GM23338 (cell line): ENCODE measurements around the gene CFAP74. TPM values are rescaled to one million over a fixed set of nuclear protein-coding genes. Genes with fewer than 3 reads are reported as not detected.

Experiments
- ATAC-seq: fragments of 200-7000 bp; cut with Tn5 transposase; 3 replicates; pipeline ENCODE4 v1.9.1; 2020
- DNase-seq: peaks from one replicate; pipeline ENCODE4 v3.0.0-alpha.2; 2015; ENCODE audit warnings: low spot score
- H2AFZ ChIP-seq: fragments of 200-600 bp; sonication (generic); 2 replicates; pipeline ENCODE4 v1.8.0; 2016; ENCODE audit warnings: antibody characterized with exemption, mild to moderate bottlenecking, moderate library complexity
- H3F3A ChIP-seq: fragments of 200-600 bp; sonication (generic); replicated peaks from 2 replicates; pipeline ENCODE4 v1.8.0; 2017; ENCODE audit warnings: antibody characterized with exemption, mixed run types, low read depth
- H3K27ac ChIP-seq: fragments of 200-600 bp; sonication (generic); 2 replicates; pipeline ENCODE4 v1.6.1; 2016; ENCODE audit warnings: low read depth
- H3K27me3 ChIP-seq: fragments of 200-600 bp; sonication (generic); 2 replicates; pipeline ENCODE4 v1.8.0; 2016; ENCODE audit warnings: mild to moderate bottlenecking, mixed run types, moderate library complexity; ENCODE audit not compliant: insufficient read depth
- H3K36me3 ChIP-seq: fragments of 200-600 bp; sonication (generic); 2 replicates; pipeline ENCODE4 v1.8.0; 2016; ENCODE audit warnings: mild to moderate bottlenecking; ENCODE audit not compliant: insufficient read depth
- H3K4me1 ChIP-seq: fragments of 200-600 bp; sonication (generic); 2 replicates; pipeline ENCODE4 v1.8.0; 2016; ENCODE audit warnings: mild to moderate bottlenecking, moderate library complexity; ENCODE audit not compliant: insufficient read depth
- H3K4me2 ChIP-seq: fragments of 200-600 bp; sonication (generic); 2 replicates; pipeline ENCODE4 v1.7.1; 2017; ENCODE audit warnings: mixed run types
- H3K4me3 ChIP-seq: fragments of 200-600 bp; sonication (generic); 2 replicates; pipeline ENCODE4 v1.6.1; 2016; ENCODE audit warnings: mixed run types
- H3K79me2 ChIP-seq: fragments of 200-600 bp; sonication (generic); replicated peaks from 2 replicates; pipeline ENCODE4 v1.8.0; 2017; ENCODE audit warnings: mild to moderate bottlenecking; ENCODE audit not compliant: insufficient read depth
- H3K9me2 ChIP-seq: fragments of 200-600 bp; sonication (generic); 2 replicates; pipeline ENCODE4 v1.8.0; 2017; ENCODE audit not compliant: insufficient read depth
- H4K20me1 ChIP-seq: fragments of 200-600 bp; sonication (generic); replicated peaks from 2 replicates; pipeline ENCODE4 v1.8.0; 2017; ENCODE audit warnings: mild to moderate bottlenecking; ENCODE audit not compliant: insufficient read depth
- H3K27ac Mint-ChIP-seq: 2 replicates; pipeline ENCODE4 v1.8.0; 2020; ENCODE audit warnings: inconsistent platforms, mild to moderate bottlenecking, moderate library complexity, mixed read lengths
- H3K27me3 Mint-ChIP-seq: 3 replicates; pipeline ENCODE4 v1.8.0; 2022; ENCODE audit warnings: low read depth, mild to moderate bottlenecking, moderate library complexity, mixed read lengths, inconsistent platforms; ENCODE audit not compliant: insufficient read depth, poor library complexity
- H3K36me3 Mint-ChIP-seq: 3 replicates; pipeline ENCODE4 v1.8.0; 2021; ENCODE audit warnings: low read depth, mild to moderate bottlenecking, inconsistent platforms, moderate library complexity, mixed read lengths
- H3K4me1 Mint-ChIP-seq: 3 replicates; pipeline ENCODE4 v1.8.0; 2020; ENCODE audit warnings: mild to moderate bottlenecking, inconsistent platforms, mixed read lengths
- H3K4me3 Mint-ChIP-seq: 3 replicates; pipeline ENCODE4 v1.8.0; 2021; ENCODE audit warnings: moderate library complexity, mild to moderate bottlenecking, inconsistent platforms, mixed read lengths
- H3K9me3 Mint-ChIP-seq: 3 replicates; pipeline ENCODE4 v1.8.0; 2020; ENCODE audit warnings: moderate library complexity, mild to moderate bottlenecking, inconsistent platforms, mixed read lengths
- CREB1 ChIP-seq: fragments of 250-450 bp; sonication (Bioruptor Pico); IDR thresholded peaks from 2 replicates; pipeline ENCODE4 v1.5.0; 2020; ENCODE audit warnings: low read depth, mild to moderate bottlenecking, moderate library complexity
- CTCF ChIP-seq, 2 experiments: fragments of 200-600 bp in 1 of 2; sonication (generic) in 1 of 2; conservative IDR thresholded peaks; 2 replicates each; pipeline versions ENCODE4 v1.5.1 to v1.6.1; 2016 to 2017; ENCODE audit warnings: antibody characterized with exemption in 2 of 2, low read depth in 2 of 2, mild to moderate bottlenecking in 2 of 2, moderate library complexity in 1 of 2
- JUNB ChIP-seq: IDR thresholded peaks from one replicate; pipeline ENCODE4 v1.6.1; 2016; ENCODE audit warnings: antibody characterized with exemption; ENCODE audit not compliant: unreplicated experiment
- NANOG ChIP-seq: IDR thresholded peaks from 2 replicates; pipeline ENCODE4 v1.6.1; 2016; ENCODE audit warnings: antibody characterized with exemption, borderline replicate concordance
- POLR2AphosphoS5 ChIP-seq: IDR thresholded peaks from 2 replicates; pipeline ENCODE4 v1.6.1; 2016; ENCODE audit warnings: antibody characterized with exemption, low read depth
- STAT1 ChIP-seq: IDR thresholded peaks from one replicate; pipeline ENCODE4 v1.6.1; 2016; ENCODE audit warnings: antibody characterized with exemption; ENCODE audit not compliant: unreplicated experiment
- ZNF331 ChIP-seq: fragments of 250-450 bp; sonication (Bioruptor Pico); IDR thresholded peaks from 2 replicates; pipeline ENCODE4 v1.5.0; 2020; ENCODE audit warnings: low read depth, mild to moderate bottlenecking, moderate library complexity
- ZNF462 ChIP-seq: fragments of 250-450 bp; sonication (Bioruptor Pico); IDR thresholded peaks from 2 replicates; pipeline ENCODE4 v1.5.0; 2020; ENCODE audit warnings: mild to moderate bottlenecking, moderate library complexity
- polyA plus RNA-seq: library from polyadenylated mRNA; unstranded; fragments of >200 nt; fragmentation: Nextera tagmentation; extraction: Ambion mirVana; gene quantifications from 2 replicates; pipeline ENCODE4 v1.2.1, GENCODE V29; 2016
- total RNA-seq: library from RNA; depleted of rRNA; stranded (reverse); fragments of >200 nt; shearing (Covaris generic); gene quantifications from 2 replicates; pipeline ENCODE4 v1.2.3, GENCODE V29; 2014

CFAP74 gene
- total and polyA plus RNA-seq, 2 experiments from 2014 or later, result 0.21 TPM; not detected in 1

GRCh38 chr1:1964811-1965210, 38.8 kb downstream of the CFAP74 start (continued):
- TF ChIP-seq ZNF462 (no peak), CTCF (conservative IDR thresholded peaks at IDR 0.05; ENCODE audit: low read depth in 2 of 2) (no peak), POLR2AphosphoS5 (no peak), STAT1 (no peak), ZNF331 (CRISPR knock-in tag) (no peak), NANOG (no peak), JUNB (no peak)

GRCh38 chr1:1963570-1963969, 40.0 kb downstream of the CFAP74 start:
- peaks cover 15% of the 10 kb centered on the region for H3K27me3 Mint-ChIP-seq
- peaks cover 3% of the 10 kb centered on the region; the same call in 1 of the 3 replicates for H3K9me3 Mint-ChIP-seq
- no peaks in the 10 kb centered on the region for H3K79me2 ChIP-seq
- no peak overlapping the region for H3K4me3 ChIP-seq
- H4K20me1 ChIP-seq, result no peaks in the 10 kb centered on the region
- peaks cover 5% of the 10 kb centered on the region; the same call in 1 of the 2 replicates for H3K4me1 ChIP-seq
- H3K36me3 Mint-ChIP-seq, result no peaks in the 10 kb centered on the region; the same call in 2 of the 3 replicates
- no peak overlapping the region for H3K27ac Mint-ChIP-seq
- no peak overlapping the region for H3K27ac ChIP-seq
- no peaks in the 10 kb centered on the region for H3K36me3 ChIP-seq
- H3F3A ChIP-seq, result peaks cover 10% of the 10 kb centered on the region
- H2AFZ ChIP-seq, result no peak overlapping the region
- no peak overlapping the region for H3K4me2 ChIP-seq
- DNase-seq (no peak), ATAC-seq (no peak)
- no peaks in the 10 kb centered on the region for H3K9me2 ChIP-seq
- no peaks in the 10 kb centered on the region for H3K27me3 ChIP-seq
- H3K4me3 Mint-ChIP-seq, result no peak overlapping the region
- peaks cover 26% of the 10 kb centered on the region for H3K4me1 Mint-ChIP-seq
- no peak for TF ChIP-seq CTCF (conservative IDR thresholded peaks at IDR 0.05; ENCODE audit: low read depth in 2 of 2)
- no peak for TF ChIP-seq POLR2AphosphoS5
- TF ChIP-seq CREB1 (CRISPR knock-in tag), result no peak
- no peak for TF ChIP-seq STAT1
- TF ChIP-seq JUNB, result no peak
